HFF-Myc (cell line): ENCODE measurements around the gene PDIA6.
A peak's percentile ranks its signal among the peaks of the same experiment; 100 is the strongest.

ENCODE experiments used
- DNase-seq: peaks from one replicate; pipeline ENCODE4 v3.0.0-alpha.2; 2011; ENCODE audit warnings: low read depth; ENCODE audit errors: extremely low read depth
- H3K4me3 ChIP-seq: replicated peaks from 2 replicates; pipeline ENCODE4 v1.5.1; 2011; ENCODE audit warnings: low read depth, mild to moderate bottlenecking, control low read depth, low read length
- CTCF ChIP-seq: IDR thresholded peaks from 2 replicates; pipeline ENCODE4 v1.5.1; 2012; ENCODE audit warnings: mild to moderate bottlenecking, low read depth, low read length, control low read depth; ENCODE audit errors: missing control alignments

The PDIA6 gene

GRCh38 chr2:10790228-10790973 lies 22.2 kb downstream of the PDIA6 start:
- DNase-seq: no peak
- no peak for TF ChIP-seq CTCF

GRCh38 chr2:10788855-10789254 lies 23.7 kb downstream of the PDIA6 start:
- no peak for DNase-seq
- TF ChIP-seq CTCF: no peak

More at GRCh38 chr2:10790228-10790973, 22.2 kb downstream of the PDIA6 start:
- no peak overlapping the region for H3K4me3 ChIP-seq

GRCh38 chr2:10787176-10787968 lies 25.2 kb downstream of the PDIA6 start:
- H3K4me3 ChIP-seq: no peak overlapping the region
- DNase-seq: no peak
- peak; percentile 30 for TF ChIP-seq CTCF

More at GRCh38 chr2:10788855-10789254, 23.7 kb downstream of the PDIA6 start:
- no peak overlapping the region for H3K4me3 ChIP-seq

- TF ChIP-seq CTCF: no peak
These were observed 26.2 kb downstream of the PDIA6 start for GRCh38 chr2:10786240-10786982.

GRCh38 chr2:10785260-10785659 lies 27.3 kb downstream of the PDIA6 start:
- no peak for TF ChIP-seq CTCF
- DNase-seq: no peak
- H3K4me3 ChIP-seq: no peak overlapping the region

More at GRCh38 chr2:10786240-10786982, 26.2 kb downstream of the PDIA6 start:
- H3K4me3 ChIP-seq: no peak overlapping the region
- DNase-seq: no peak

- no peak for DNase-seq
- H3K4me3 ChIP-seq: no peak overlapping the region
- no peak for TF ChIP-seq CTCF
These were observed 27.9 kb downstream of the PDIA6 start for GRCh38 chr2:10784719-10785118.
